Activated CD4-positive, alpha-beta T cell treated with anti-CD3 and anti-CD28 coated beads for 4 hours (primary cell): Measurements from ENCODE around the gene GULP1.
"Not testable (repeated sequence)": the region's sequence is repeated elsewhere in the genome, so short reads cannot be mapped to it uniquely, and the experiment has no call there.

Experiments used
- DNase-seq, 2 donors: peaks; one replicate each; pipeline ENCODE4 v3.0.0-alpha.2; 2020

GULP1 gene

DNA sequence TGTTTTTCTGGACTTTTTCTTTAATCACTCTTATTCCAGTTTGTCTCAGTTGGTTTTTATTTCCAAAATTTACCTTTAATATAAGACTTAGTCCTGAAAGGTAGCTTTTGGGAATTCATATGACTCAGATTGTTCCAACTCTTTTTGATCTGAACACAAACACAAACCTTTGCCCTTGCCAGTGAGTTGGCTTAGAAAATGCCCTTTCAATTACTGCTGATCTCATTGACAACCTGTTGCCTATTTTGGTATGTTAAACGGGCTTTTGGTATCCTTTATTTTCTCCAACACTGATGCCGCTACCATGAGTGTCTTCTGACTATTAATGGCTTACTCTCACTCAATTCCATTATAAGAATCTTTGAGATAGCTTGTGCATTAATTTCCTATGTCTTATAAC lies 143.4 kb downstream of the GULP1 start:
- DNase-seq, result no peak

DNA sequence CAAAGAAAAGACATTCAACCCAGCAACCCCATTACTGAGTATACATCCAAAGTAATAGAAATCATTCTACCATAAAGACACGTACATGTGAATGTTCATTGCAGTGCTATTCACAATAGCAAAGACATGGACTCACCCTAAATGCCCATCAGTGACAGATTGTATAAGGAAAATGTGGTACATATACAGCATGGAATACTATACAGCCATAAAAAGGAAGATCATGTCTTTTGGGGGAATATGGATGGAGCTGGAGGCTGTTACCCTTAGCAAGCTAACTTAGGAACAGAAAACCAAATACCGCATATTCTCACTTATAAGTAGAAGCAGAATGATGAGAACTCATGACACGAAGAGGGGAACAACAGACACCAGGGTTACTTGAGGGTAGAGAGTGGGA lies 145.9 kb downstream of the GULP1 start:
- no peak for DNase-seq

GRCh38 chr2:188439986-188440385 lies 148.3 kb downstream of the GULP1 start:
- no peak for DNase-seq

DNA sequence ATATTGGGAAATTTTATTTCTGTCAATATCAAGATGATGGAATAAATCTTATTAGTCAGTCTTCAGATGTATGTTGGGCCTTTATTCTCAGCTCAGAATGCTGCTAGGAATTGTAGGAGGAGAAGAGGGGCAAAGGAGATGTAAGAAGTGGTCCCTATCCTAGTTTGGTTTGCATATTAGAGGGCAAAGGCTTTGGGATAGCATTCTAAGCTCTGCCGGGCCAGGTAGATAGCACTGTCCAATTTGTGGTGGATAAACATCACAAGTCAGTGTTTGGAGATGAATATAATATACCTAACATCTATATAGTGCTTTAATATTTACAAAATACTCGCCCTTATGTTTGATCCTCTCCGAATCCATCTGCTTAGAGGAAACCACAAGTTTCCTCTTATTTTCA lies 149.2 kb downstream of the GULP1 start:
- DNase-seq, result no peak

DNA sequence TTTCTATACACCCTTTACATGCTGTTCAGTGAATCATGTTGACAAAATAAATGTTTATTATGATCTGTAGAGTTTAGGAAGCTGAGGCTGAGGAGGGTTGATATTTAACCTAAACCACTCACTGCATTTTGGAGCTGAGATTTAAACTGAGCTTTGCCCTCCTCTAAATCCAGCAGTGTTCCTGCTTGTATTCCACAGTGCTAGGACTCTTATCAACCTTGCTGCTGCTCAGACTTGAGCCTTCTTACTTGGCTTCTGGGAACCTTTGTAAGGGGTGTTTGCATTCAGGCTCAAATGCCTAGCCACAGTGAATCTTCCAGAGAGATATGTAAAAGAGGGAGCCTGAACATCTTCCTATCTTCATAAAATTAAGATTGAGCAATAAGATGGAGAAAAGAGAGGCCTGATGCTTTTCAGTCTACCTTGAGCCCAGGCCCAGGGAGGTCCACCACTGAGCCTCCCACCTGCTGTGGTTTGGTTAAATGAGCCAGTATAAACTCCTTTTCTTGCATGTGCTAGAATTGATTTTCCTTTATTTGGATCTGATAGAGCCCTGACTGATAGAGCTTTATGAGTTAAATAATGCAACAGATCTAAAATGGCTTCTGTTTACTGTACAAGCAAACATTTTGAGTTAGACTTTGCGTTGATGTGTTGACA lies 149.7 kb downstream of the GULP1 start:
- DNase-seq, result no peak

DNA sequence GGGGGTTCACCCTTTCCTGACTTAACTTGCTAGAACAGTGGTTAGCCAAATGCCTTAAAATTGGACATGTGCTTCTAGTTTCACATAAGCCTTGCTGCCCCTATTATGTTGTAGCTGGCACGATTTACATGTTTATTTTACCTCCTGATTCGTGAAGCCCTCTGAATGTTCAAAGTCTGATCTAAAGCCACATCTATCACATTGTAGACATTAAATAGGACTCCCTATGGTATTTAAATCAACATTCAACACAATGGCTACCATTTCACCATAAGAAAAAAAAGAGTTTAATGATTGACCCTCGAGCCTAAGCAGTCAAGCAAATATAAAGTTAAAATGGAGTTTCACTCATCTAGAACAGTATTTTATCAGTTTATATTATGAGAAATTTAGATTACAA lies 151.5 kb downstream of the GULP1 start:
- DNase-seq, result no peak

DNA sequence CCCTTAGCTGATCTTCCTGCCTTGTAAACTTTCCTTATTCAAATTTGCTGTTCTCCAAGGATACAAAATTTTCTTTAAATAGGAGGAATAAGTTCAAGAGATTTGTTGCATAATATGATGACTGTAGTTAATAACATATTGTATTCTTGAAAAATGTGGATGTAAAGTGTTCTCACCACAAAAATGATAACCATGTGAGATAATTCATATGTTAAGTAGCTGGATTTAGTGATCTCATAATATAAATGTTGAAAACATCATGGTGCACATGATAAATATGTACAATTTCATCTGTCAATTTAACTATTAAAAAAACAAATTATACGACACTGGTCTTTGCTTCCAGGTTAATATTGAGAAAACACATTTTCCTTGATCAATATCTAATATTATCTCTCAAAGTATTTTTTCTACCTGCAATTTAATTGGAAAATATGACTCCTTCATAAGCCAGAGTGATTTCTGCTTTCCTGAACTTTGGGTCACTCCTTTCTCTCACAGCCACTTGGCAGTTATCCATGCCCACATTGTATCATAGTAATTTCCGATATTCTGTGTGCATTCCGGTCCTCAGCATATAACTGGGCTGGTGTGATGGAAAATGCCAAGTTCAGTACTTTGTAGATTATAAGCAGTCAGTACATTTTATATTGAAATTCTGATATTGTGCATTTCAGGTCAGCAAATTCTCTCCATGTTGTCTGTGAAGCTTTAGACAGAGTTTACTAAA lies 152.6 kb downstream of the GULP1 start:
- DNase-seq, result no peak

DNA sequence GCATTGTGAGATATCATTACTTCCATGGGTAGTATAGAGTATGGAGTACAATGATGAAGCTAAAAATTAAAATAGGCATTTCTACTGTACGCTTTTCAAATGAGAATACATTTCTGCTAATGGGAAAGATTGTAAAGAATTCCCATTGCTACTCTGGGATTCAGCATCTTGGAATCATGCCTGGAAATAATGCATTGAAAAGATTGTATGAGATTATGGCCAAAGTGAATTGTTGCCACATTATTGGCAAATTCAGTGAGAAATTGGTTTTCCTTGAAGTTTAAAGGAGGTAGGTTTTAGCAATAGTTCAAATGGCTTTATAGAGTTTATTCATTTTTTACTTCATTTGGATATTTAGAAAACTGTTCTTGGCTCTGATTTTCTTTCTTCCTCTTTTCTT lies 157.9 kb downstream of the GULP1 start:
- no peak for DNase-seq

GRCh38 chr2:188449971-188450370 lies 158.3 kb downstream of the GULP1 start:
- DNase-seq, result no peak

GRCh38 chr2:188450732-188451483 lies 159.2 kb downstream of the GULP1 start:
- DNase-seq, result no peak

DNA sequence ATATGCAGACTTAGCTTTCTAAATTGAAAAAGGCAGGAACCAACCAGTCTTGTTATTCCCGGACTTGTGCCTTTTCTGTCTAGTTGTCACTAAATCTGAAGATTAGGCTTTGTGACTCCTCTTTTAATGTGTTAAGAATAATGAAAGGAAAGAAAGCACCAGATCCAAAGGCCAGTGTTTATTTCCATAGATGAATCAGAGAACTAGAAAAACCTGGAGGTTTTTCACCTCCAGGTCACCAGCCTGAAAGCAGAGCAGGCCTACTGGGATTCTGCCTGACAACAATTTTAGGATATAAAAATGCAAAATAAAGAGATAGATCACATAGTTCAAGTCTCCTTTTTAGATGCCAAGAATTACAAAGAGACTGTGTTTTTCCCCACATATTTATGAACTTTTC lies 160.4 kb downstream of the GULP1 start:
- no peak for DNase-seq

- no peak for DNase-seq
Measured at GRCh38 chr2:188456114-188456909, 164.6 kb downstream of the GULP1 start.

DNA sequence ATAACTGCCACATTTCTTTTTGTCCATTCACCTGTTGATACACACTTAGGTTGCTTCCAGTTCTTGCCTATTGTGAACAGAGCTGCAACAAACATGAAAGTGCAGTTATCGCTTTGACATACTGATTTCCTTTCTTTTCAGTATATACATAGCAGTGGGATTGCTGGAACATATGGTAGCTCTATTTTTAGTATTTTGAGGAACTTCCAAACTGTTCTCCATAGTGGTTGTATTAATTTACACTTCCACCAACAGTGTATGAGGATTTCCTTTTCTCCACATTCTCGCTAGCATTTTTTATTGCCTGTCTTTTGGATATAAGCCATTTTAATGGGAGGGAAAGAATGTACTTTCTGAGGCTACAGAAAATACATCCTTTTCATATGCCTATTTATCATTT lies 167.4 kb downstream of the GULP1 start:
- DNase-seq, result no peak

GRCh38 chr2:188466078-188466477 lies 174.4 kb downstream of the GULP1 start:
- not testable (repeated sequence) for DNase-seq

DNA sequence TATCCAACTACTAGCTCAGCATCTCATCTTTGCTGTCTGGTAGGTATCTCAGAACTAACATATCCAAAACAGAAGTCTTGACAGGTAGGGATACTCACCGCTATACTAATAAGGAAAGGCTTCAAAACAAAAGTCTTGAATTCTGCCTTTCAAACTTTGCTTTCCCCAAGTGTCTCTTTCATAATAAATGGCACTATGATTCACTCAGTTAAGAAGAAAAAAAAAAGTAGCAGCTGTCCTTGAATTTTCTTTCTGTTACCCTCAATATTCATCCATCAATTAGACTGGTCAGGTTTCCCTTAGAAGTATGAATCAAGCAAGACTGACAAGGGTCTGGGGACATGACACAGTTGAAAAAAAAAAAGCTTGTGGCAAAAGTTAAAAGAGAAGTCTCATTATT lies 175.1 kb downstream of the GULP1 start:
- no peak for DNase-seq

- DNase-seq, result no peak
Measured at GRCh38 chr2:188471166-188471565, 179.5 kb downstream of the GULP1 start.

GRCh38 chr2:188473306-188473705 lies 181.6 kb downstream of the GULP1 start:
- DNase-seq, result no peak

- DNase-seq, result no peak
Measured at GRCh38 chr2:188474316-188474715, 182.6 kb downstream of the GULP1 start.

- no peak for DNase-seq
Measured at GRCh38 chr2:188475945-188476344, 184.3 kb downstream of the GULP1 start.

- DNase-seq, result no peak
Measured at GRCh38 chr2:188477564-188478103, 186.0 kb downstream of the GULP1 start.

GRCh38 chr2:188478724-188479123 lies 187.1 kb downstream of the GULP1 start:
- no peak for DNase-seq

- DNase-seq, result no peak
Measured at GRCh38 chr2:188481474-188481873, 189.8 kb downstream of the GULP1 start.

- no peak for DNase-seq
Measured at GRCh38 chr2:188485496-188485895, 193.8 kb downstream of the GULP1 start.
